DOHH2 (cell line): ENCODE measurements around the gene ADGRL2.

Experiments
- H3F3A ChIP-seq: fragments of 200-600 bp; sonication (generic), shearing (Covaris generic); 2 replicates; pipeline ENCODE4 v1.6.0; 2016; ENCODE audit warnings: antibody characterized with exemption, mild to moderate bottlenecking; ENCODE audit not compliant: control insufficient read depth, insufficient read depth
- H3K27ac ChIP-seq: fragments of 200-600 bp; sonication (generic); 2 replicates; pipeline ENCODE4 v1.5.1; 2014; ENCODE audit warnings: low read depth, mild to moderate bottlenecking, low read length, moderate library complexity
- H3K27me3 ChIP-seq: fragments of 200-600 bp; sonication (generic); 2 replicates; pipeline ENCODE4 v1.6.1; 2014; ENCODE audit warnings: mild to moderate bottlenecking, low read length, mixed read lengths; ENCODE audit not compliant: control insufficient read depth
- H3K36me3 ChIP-seq: fragments of 200-600 bp; sonication (generic); 2 replicates; pipeline ENCODE4 v1.6.1; 2014; ENCODE audit warnings: mild to moderate bottlenecking, low read length, moderate library complexity, mixed read lengths; ENCODE audit not compliant: control insufficient read depth
- H3K4me1 ChIP-seq: fragments of 200-600 bp; sonication (generic); 2 replicates; pipeline ENCODE4 v1.6.1; 2014; ENCODE audit warnings: mild to moderate bottlenecking, low read length, mixed read lengths; ENCODE audit not compliant: control insufficient read depth
- H3K4me2 ChIP-seq: fragments of 200-600 bp; sonication (generic); 2 replicates; pipeline ENCODE4 v1.6.0; 2014; ENCODE audit warnings: mild to moderate bottlenecking, low read length, moderate library complexity
- H3K4me3 ChIP-seq: fragments of 200-600 bp; sonication (generic); 2 replicates; pipeline ENCODE4 v1.5.1; 2014; ENCODE audit warnings: mild to moderate bottlenecking, low read length, mixed read lengths
- H3K79me2 ChIP-seq: fragments of 200-600 bp; sonication (generic); 2 replicates; pipeline ENCODE4 v1.6.1; 2014; ENCODE audit warnings: mild to moderate bottlenecking, low read length, mixed read lengths; ENCODE audit not compliant: control insufficient read depth
- H3K9me2 ChIP-seq: fragments of 200-600 bp; sonication (generic); replicated peaks from 2 replicates; pipeline ENCODE4 v1.6.1; 2014; ENCODE audit warnings: mild to moderate bottlenecking, low read length, mixed read lengths; ENCODE audit not compliant: control insufficient read depth
- H3K9me3 ChIP-seq: fragments of 200-600 bp; sonication (generic); 2 replicates; pipeline ENCODE4 v1.6.1; 2014; ENCODE audit warnings: antibody characterized with exemption, low read length, mixed read lengths; ENCODE audit not compliant: control insufficient read depth, insufficient read depth
- H4K20me1 ChIP-seq: fragments of 200-600 bp; sonication (generic); 2 replicates; pipeline ENCODE4 v1.6.0; 2014; ENCODE audit warnings: low read depth, mild to moderate bottlenecking, antibody characterized with exemption, low read length, moderate library complexity; ENCODE audit not compliant: control insufficient read depth, insufficient read depth
- CTCF ChIP-seq: fragments of 200-600 bp; sonication (generic); IDR thresholded peaks from one replicate; pipeline ENCODE4 v1.5.1; 2014; ENCODE audit warnings: antibody characterized with exemption, mild to moderate bottlenecking, low read depth, low read length; ENCODE audit not compliant: poor library complexity, severe bottlenecking
- EZH2phosphoT487 ChIP-seq: fragments of 200-600 bp; sonication (generic); IDR thresholded peaks from 2 replicates; pipeline ENCODE4 v1.6.1; 2017; ENCODE audit warnings: borderline replicate concordance, mild to moderate bottlenecking, antibody characterized with exemption, low read length, moderate library complexity, mixed read lengths

Gene ADGRL2

GRCh38 chr1:81838600-81839218 lies 38.0 kb downstream of the ADGRL2 start:
- Histone ChIP-seq H4K20me1 (no peaks in the 10 kb centered on the region), H3K4me3 (no peak overlapping the region), H3F3A (no peaks in the 10 kb centered on the region), H3K79me2 (no peaks in the 10 kb centered on the region), H3K27ac (no peak overlapping the region), H3K9me2 (no peaks in the 10 kb centered on the region), H3K36me3 (no peaks in the 10 kb centered on the region), H3K4me2 (no peak overlapping the region), H3K9me3 (no peaks in the 10 kb centered on the region), H3K27me3 (no peaks in the 10 kb centered on the region), H3K4me1 (no peaks in the 10 kb centered on the region)
- TF ChIP-seq CTCF (no peak), EZH2phosphoT487 (no peak)

DNA sequence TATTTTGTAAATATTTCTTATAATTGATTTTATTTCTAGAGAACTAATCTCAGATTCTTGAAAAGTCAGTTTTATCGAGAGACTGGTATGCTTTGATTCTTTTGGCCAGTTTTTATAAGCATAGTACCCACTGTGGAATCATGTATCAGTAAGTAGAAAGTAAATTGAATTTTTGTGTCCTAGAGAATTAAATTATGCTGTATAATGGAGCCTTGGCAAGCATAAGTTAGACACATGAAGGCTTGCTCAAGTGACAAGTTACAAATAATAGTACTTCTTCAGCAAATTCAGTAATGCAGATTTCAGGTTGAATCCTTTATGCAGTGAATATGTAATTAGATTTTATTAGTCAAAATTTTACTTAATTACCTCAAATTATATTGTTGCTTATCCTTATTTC lies 40.1 kb downstream of the ADGRL2 start:
- H4K20me1 ChIP-seq, result no peaks in the 10 kb centered on the region
- no peaks in the 10 kb centered on the region for H3K4me1 ChIP-seq
- no peaks in the 10 kb centered on the region for H3K9me2 ChIP-seq
- H3K27me3 ChIP-seq, result no peaks in the 10 kb centered on the region
- H3K79me2 ChIP-seq, result no peaks in the 10 kb centered on the region
- no peaks in the 10 kb centered on the region for H3K9me3 ChIP-seq
- no peak overlapping the region for H3K4me2 ChIP-seq
- no peak overlapping the region for H3K27ac ChIP-seq
- no peaks in the 10 kb centered on the region for H3K36me3 ChIP-seq
- no peak overlapping the region for H3K4me3 ChIP-seq
- H3F3A ChIP-seq, result no peaks in the 10 kb centered on the region
- no peak for TF ChIP-seq CTCF
- no peak for TF ChIP-seq EZH2phosphoT487

DNA sequence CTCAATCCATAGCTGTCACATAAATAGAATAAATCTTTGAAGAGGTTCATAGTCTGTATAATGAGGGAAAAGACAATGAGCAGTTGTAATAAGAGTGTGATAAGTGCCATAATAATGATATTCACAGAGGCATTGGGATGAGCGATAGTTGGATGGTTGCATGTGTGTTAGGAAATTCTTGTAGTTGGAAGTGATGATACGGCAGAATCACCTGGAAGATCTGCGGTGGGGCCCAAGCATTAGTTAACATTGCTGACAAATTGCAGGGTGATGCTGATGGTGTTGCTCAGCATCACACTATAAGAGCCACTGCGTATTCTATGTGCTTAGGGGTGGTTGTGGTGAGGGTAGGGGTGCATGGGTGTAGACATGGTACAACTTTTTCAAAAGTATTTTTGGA lies 41.1 kb downstream of the ADGRL2 start:
- Histone ChIP-seq H3K27me3 (no peaks in the 10 kb centered on the region), H3F3A (no peaks in the 10 kb centered on the region), H3K27ac (no peak overlapping the region), H3K36me3 (no peaks in the 10 kb centered on the region), H3K9me3 (no peaks in the 10 kb centered on the region), H3K4me1 (no peaks in the 10 kb centered on the region), H3K4me2 (no peak overlapping the region), H4K20me1 (no peaks in the 10 kb centered on the region), H3K9me2 (no peaks in the 10 kb centered on the region), H3K4me3 (no peak overlapping the region), H3K79me2 (no peaks in the 10 kb centered on the region)
- TF ChIP-seq CTCF (no peak), EZH2phosphoT487 (no peak)
